GM21390 (cell line): Measurements from ENCODE around the gene KLHDC4.

Experiments used
- ATAC-seq: cut with Tn5 transposase; IDR thresholded peaks from one replicate; pipeline ENCODE4 v1.9.1; 2021; ENCODE audit not compliant: unreplicated experiment

The KLHDC4 gene

GRCh38 chr16:87664792-87665191 is 101.0 kb downstream of the KLHDC4 start:
- no peak for ATAC-seq

GRCh38 chr16:87662254-87663204 is 103.3 kb downstream of the KLHDC4 start:
- ATAC-seq: no peak

- no peak for ATAC-seq
Measured at GRCh38 chr16:87661561-87661960, 104.2 kb downstream of the KLHDC4 start.

GRCh38 chr16:87658564-87659225 is 107.1 kb downstream of the KLHDC4 start:
- no peak for ATAC-seq
